ENCODE measurements around the gene ADO. TPM values are rescaled to one million over a fixed set of nuclear protein-coding genes. Genes with fewer than 3 reads are reported as not detected.

Gene ADO
- total and polyA plus RNA-seq, 4 donors = 7.5 to 15.3 (median 11.2) TPM

DNA sequence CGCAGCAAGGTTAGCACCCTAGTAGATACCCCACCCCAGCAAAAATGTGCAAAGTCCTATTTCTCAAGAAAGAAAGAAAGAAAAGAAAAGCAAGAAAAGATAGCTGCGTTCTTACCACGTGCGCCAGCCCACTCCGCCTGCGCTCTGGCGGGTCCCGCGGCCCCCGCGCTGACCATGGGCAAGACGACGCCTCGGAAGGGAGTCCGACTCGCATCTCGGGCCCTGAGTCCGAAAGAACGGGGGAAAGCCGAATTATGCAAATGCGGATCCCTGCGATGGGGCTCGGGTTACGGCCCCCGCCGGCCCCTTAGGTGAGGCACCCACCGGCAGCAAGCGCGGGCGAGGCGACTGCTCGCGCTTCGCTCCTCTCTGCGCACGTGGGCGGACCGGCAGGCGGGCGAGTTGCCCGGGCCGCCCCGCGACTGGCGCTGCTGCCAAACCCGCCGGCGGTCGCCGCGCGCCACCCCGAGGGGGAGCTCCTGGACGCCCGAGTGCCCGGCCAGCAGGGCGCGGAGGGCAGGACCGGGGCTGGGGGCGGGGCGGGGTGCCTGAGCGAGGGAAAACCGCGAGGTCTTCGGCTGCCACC is 14.0 kb downstream of the ADO start:
- DNase-seq (peak; percentile 64 to 84), ATAC-seq (ENCODE audit: low FRiP score) (no peak)
- Histone ChIP-seq H3K4me3 (ENCODE audit: low read length in 2 of 2) (peak overlapping the region in 1 of 2 donors; percentile 2), H3K27ac (ENCODE audit: low read depth in 1 of 2, low read length in 2 of 2) (no peak overlapping the region), H3K36me3 (ENCODE audit: control insufficient read depth in 1 of 2, insufficient read depth in 2 of 2, low read length in 1 of 2) (no peaks in the 10 kb centered on the region), H3K4me1 (ENCODE audit: control insufficient read depth in 1 of 2, insufficient read depth in 2 of 2, low read length in 2 of 2) (no peaks in the 10 kb centered on the region), H3K27me3 (ENCODE audit: control insufficient read depth in 1 of 2, insufficient read depth in 2 of 2, low read length in 1 of 2) (no peaks in the 10 kb centered on the region), H3K9me3 (ENCODE audit: control insufficient read depth, low read length) (no peaks in the 10 kb centered on the region)
- intact Hi-C loops (cut with DNase I) = loop anchor here (5.0 to 10.0 kb wide), 6 partner anchors 316 to 906 kb away; partner anchors contain the start of gene NRBF2 (in 1 of the 2)
- 1 to 2% methylated on average over 62 to 65 of the region's 65 CpGs for WGBS, 2 donors

DNA sequence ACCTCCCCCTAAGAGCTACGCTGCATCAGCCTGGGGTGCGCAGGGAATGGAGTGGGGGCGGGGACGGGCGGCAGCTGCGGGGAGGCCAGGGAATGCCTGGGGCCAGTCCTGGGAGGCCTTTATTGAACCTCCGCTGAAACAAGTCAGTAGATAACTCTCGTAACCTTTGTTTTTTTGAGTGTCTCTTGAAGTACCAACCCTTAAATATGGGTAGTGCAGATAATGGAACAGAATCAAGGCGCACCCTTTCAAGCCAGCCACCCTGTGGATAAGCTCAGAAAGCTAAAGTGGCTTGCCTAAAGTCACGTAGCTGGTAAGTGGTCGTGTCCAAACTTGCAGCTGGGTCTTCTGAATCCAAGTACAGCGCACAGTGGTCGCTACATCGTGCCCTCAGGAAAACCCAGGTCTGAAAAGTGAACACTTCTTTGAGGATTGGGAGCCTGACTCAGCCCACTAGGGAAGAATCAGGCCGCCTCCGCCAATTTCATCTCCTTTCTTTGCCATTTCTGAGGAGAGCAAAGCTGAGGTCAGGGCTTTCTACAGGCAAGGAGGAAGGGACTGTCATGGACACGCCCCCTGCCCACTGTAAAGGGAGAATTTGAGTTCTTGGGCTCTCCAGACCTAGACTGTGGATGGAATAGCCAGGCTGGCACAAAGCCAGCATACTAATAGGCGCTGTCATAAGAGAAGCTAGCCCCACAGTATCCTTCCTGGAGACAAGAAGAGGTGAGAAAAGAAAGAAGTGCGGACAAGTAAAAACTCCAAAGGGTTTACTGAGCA is 14.8 kb downstream of the ADO start:
- 30 to 38% methylated on average over 19 of the region's 19 CpGs for WGBS, 2 donors
- no peak for DNase-seq
- Histone ChIP-seq H3K4me3 (ENCODE audit: low read length in 2 of 2) (no peak overlapping the region), H3K36me3 (ENCODE audit: control insufficient read depth in 1 of 2, insufficient read depth in 2 of 2, low read length in 1 of 2) (no peaks in the 10 kb centered on the region), H3K27me3 (ENCODE audit: control insufficient read depth in 1 of 2, insufficient read depth in 2 of 2, low read length in 1 of 2) (no peaks in the 10 kb centered on the region), H3K27ac (ENCODE audit: low read depth in 1 of 2, low read length in 2 of 2) (no peak overlapping the region), H3K4me1 (ENCODE audit: control insufficient read depth in 1 of 2, insufficient read depth in 2 of 2, low read length in 2 of 2) (no peaks in the 10 kb centered on the region), H3K9me3 (ENCODE audit: control insufficient read depth, low read length) (no peaks in the 10 kb centered on the region)
- no peak for ATAC-seq (ENCODE audit: low FRiP score)
- intact Hi-C loops (cut with DNase I) = loop anchor here (5.0 to 10.0 kb wide), 6 partner anchors 315 to 905 kb away; partner anchors contain the start of gene NRBF2 (in 1 of the 2)

DNA sequence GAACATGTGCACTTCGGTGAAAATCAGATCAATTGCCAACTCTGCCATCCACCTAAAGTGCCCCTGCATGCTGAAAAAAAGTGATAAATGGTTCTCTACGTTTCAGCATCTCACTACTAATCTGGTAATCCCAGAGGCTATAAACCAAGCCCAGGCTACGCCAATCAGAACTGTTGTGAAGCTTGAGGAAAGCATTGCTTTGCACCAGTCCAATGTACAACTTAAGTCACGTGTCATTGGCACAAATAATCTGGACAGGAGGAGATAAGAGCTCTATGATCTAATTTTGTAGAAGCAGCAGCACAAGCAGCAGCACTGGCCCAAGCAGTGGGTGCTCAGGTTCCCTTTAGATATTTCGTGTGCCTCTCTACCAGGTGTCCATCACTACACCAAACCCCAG is 16.1 kb downstream of the ADO start:
- intact Hi-C loops (cut with DNase I) = no loop called here
- ATAC-seq (ENCODE audit: low FRiP score) = no peak
- DNase-seq = no peak
- Histone ChIP-seq H3K9me3 (ENCODE audit: control insufficient read depth, low read length) (no peaks in the 10 kb centered on the region), H3K27me3 (ENCODE audit: control insufficient read depth in 1 of 2, insufficient read depth in 2 of 2, low read length in 1 of 2) (no peaks in the 10 kb centered on the region), H3K27ac (ENCODE audit: low read depth in 1 of 2, low read length in 2 of 2) (no peak overlapping the region), H3K4me1 (ENCODE audit: control insufficient read depth in 1 of 2, insufficient read depth in 2 of 2, low read length in 2 of 2) (no peaks in the 10 kb centered on the region), H3K36me3 (ENCODE audit: control insufficient read depth in 1 of 2, insufficient read depth in 2 of 2, low read length in 1 of 2) (no peaks in the 10 kb centered on the region), H3K4me3 (ENCODE audit: low read length in 2 of 2) (no peak overlapping the region)
- 67 to 68% methylated on average over 5 of the region's 5 CpGs for WGBS, 2 donors

DNA sequence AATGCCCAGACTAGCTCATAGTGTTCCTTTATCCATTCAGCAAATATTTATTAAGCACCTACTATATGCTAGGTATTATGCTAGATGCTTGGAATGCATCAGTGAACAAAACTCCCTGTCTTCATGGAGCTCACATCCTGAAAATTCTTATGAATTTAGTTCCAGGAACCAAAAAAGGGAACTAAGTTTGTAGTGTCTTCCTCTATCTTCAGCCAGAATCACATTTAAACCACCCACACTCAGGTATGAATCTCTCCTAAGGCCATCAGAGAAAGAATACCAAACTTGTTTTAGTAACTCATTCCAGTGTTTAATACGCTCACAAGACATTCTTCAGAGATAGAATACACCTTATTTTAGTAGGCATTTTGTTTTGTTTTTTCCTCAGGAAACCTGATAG is 21.8 kb downstream of the ADO start:
- H3K36me3 ChIP-seq (ENCODE audit: control insufficient read depth in 1 of 2, insufficient read depth in 2 of 2, low read length in 1 of 2) = no peaks in the 10 kb centered on the region
- no peaks in the 10 kb centered on the region for H3K27me3 ChIP-seq (ENCODE audit: control insufficient read depth in 1 of 2, insufficient read depth in 2 of 2, low read length in 1 of 2)
- H3K27ac ChIP-seq (ENCODE audit: low read depth in 1 of 2, low read length in 2 of 2) = no peak overlapping the region
- intact Hi-C loops (cut with DNase I) = no loop called here
- 83 to 88% methylated on average over 1 of the region's 1 CpG for WGBS, 2 donors
- no peak for ATAC-seq (ENCODE audit: low FRiP score)
- no peaks in the 10 kb centered on the region for H3K9me3 ChIP-seq (ENCODE audit: control insufficient read depth, low read length)
- H3K4me3 ChIP-seq (ENCODE audit: low read length in 2 of 2) = no peak overlapping the region
- no peaks in the 10 kb centered on the region for H3K4me1 ChIP-seq (ENCODE audit: control insufficient read depth in 1 of 2, insufficient read depth in 2 of 2, low read length in 2 of 2)
- DNase-seq = no peak

DNA sequence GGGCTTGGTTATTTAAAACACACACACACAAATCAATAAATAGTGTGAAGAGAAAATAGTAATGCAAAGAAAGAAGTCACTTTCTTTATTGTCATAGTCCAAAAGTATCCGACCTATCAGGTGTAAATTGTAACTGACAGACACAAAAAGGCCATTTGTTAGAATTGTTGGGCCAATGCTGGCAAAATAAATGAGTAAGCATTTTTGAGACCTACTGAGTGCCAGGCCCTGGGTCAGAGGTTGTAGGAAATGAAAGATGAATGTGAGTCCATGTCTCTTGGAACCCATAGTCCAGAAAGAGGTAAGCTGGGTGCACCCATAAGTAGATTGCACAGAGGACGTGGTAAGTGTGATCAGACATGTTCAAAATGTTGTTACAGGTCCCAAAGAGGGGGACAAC is 25.1 kb downstream of the ADO start:
- no peak for ATAC-seq (ENCODE audit: low FRiP score)

GRCh38 chr10:62830679-62831078 is 26.2 kb downstream of the ADO start:
- no peak for ATAC-seq (ENCODE audit: low FRiP score)
- Histone ChIP-seq H3K4me3 (ENCODE audit: low read length in 2 of 2) (no peak overlapping the region), H3K9me3 (ENCODE audit: control insufficient read depth, low read length) (no peaks in the 10 kb centered on the region), H3K27ac (ENCODE audit: low read depth in 1 of 2, low read length in 2 of 2) (no peak overlapping the region), H3K36me3 (ENCODE audit: control insufficient read depth in 1 of 2, insufficient read depth in 2 of 2, low read length in 1 of 2) (no peaks in the 10 kb centered on the region), H3K4me1 (ENCODE audit: control insufficient read depth in 1 of 2, insufficient read depth in 2 of 2, low read length in 2 of 2) (no peaks in the 10 kb centered on the region), H3K27me3 (ENCODE audit: control insufficient read depth in 1 of 2, insufficient read depth in 2 of 2, low read length in 1 of 2) (no peaks in the 10 kb centered on the region)
- DNase-seq = peak in 1 of 2 donors; percentile 59
- WGBS, 2 donors = 66 to 74% methylated on average over 4 of the region's 4 CpGs
- intact Hi-C loops (cut with DNase I) = no loop called here

More for the DNA sequence above, 25.1 kb downstream of the ADO start:
- Histone ChIP-seq H3K27me3 (ENCODE audit: control insufficient read depth in 1 of 2, insufficient read depth in 2 of 2, low read length in 1 of 2) (no peaks in the 10 kb centered on the region), H3K9me3 (ENCODE audit: control insufficient read depth, low read length) (no peaks in the 10 kb centered on the region), H3K27ac (ENCODE audit: low read depth in 1 of 2, low read length in 2 of 2) (no peak overlapping the region), H3K36me3 (ENCODE audit: control insufficient read depth in 1 of 2, insufficient read depth in 2 of 2, low read length in 1 of 2) (no peaks in the 10 kb centered on the region), H3K4me3 (ENCODE audit: low read length in 2 of 2) (no peak overlapping the region), H3K4me1 (ENCODE audit: control insufficient read depth in 1 of 2, insufficient read depth in 2 of 2, low read length in 2 of 2) (no peaks in the 10 kb centered on the region)
- WGBS, 2 donors = 77 to 89% methylated on average over 2 of the region's 2 CpGs
- intact Hi-C loops (cut with DNase I) = no loop called here
- DNase-seq = no peak

GRCh38 chr10:62831346-62831745 is 26.8 kb downstream of the ADO start:
- intact Hi-C loops (cut with DNase I) = no loop called here
- ATAC-seq (ENCODE audit: low FRiP score) = no peak

GRCh38 chr10:62839590-62839989 is 35.1 kb downstream of the ADO start:
- intact Hi-C loops (cut with DNase I) = no loop called here
- WGBS, 2 donors = 76 to 84% methylated on average over 2 of the region's 2 CpGs
- no peaks in the 10 kb centered on the region for H3K9me3 ChIP-seq (ENCODE audit: control insufficient read depth, low read length)
- no peak overlapping the region for H3K27ac ChIP-seq (ENCODE audit: low read depth in 1 of 2, low read length in 2 of 2)
- no peaks in the 10 kb centered on the region for H3K4me1 ChIP-seq (ENCODE audit: control insufficient read depth in 1 of 2, insufficient read depth in 2 of 2, low read length in 2 of 2)
- DNase-seq (no peak), ATAC-seq (ENCODE audit: low FRiP score) (no peak)
- no peak overlapping the region for H3K4me3 ChIP-seq (ENCODE audit: low read length in 2 of 2)
- no peaks in the 10 kb centered on the region for H3K27me3 ChIP-seq (ENCODE audit: control insufficient read depth in 1 of 2, insufficient read depth in 2 of 2, low read length in 1 of 2)
- H3K36me3 ChIP-seq (ENCODE audit: control insufficient read depth in 1 of 2, insufficient read depth in 2 of 2, low read length in 1 of 2) = no peaks in the 10 kb centered on the region

More at GRCh38 chr10:62831346-62831745, 26.8 kb downstream of the ADO start:
- Histone ChIP-seq H3K27ac (ENCODE audit: low read depth in 1 of 2, low read length in 2 of 2) (no peak overlapping the region), H3K4me3 (ENCODE audit: low read length in 2 of 2) (no peak overlapping the region), H3K27me3 (ENCODE audit: control insufficient read depth in 1 of 2, insufficient read depth in 2 of 2, low read length in 1 of 2) (no peaks in the 10 kb centered on the region), H3K4me1 (ENCODE audit: control insufficient read depth in 1 of 2, insufficient read depth in 2 of 2, low read length in 2 of 2) (no peaks in the 10 kb centered on the region), H3K9me3 (ENCODE audit: control insufficient read depth, low read length) (no peaks in the 10 kb centered on the region), H3K36me3 (ENCODE audit: control insufficient read depth in 1 of 2, insufficient read depth in 2 of 2, low read length in 1 of 2) (no peaks in the 10 kb centered on the region)
- DNase-seq = no peak
- 24 to 25% methylated on average over 2 of the region's 2 CpGs for WGBS, 2 donors

DNA sequence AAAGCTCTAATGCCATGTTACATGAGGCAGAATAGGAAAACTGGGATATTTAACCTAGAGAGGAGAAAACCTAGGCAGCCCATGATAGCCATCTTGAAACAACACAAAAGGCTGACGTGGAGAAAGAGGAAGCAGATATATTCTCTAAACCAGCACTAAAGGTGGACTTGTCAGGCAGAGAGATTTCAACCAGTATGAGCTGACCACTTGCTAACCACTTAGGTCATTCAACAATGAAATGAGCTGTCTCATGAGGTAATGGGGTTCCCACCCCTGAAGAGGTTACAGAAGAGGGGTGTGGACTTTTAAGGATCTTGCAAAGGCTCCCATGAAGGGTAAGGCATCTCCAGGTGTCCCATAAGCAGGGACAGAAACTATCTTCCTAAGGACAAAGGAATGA is 38.5 kb downstream of the ADO start:
- intact Hi-C loops (cut with DNase I) = no loop called here
- H3K27ac ChIP-seq (ENCODE audit: low read depth in 1 of 2, low read length in 2 of 2) = no peak overlapping the region
- DNase-seq (no peak), ATAC-seq (ENCODE audit: low FRiP score) (no peak)
- H3K36me3 ChIP-seq (ENCODE audit: control insufficient read depth in 1 of 2, insufficient read depth in 2 of 2, low read length in 1 of 2) = no peaks in the 10 kb centered on the region
- H3K9me3 ChIP-seq (ENCODE audit: control insufficient read depth, low read length) = peaks cover 5% of the 10 kb centered on the region
- WGBS, 2 donors = 16 to 40% methylated on average over 1 of the region's 1 CpG
- no peak overlapping the region for H3K4me3 ChIP-seq (ENCODE audit: low read length in 2 of 2)
- H3K4me1 ChIP-seq (ENCODE audit: control insufficient read depth in 1 of 2, insufficient read depth in 2 of 2, low read length in 2 of 2) = no peaks in the 10 kb centered on the region
- H3K27me3 ChIP-seq (ENCODE audit: control insufficient read depth in 1 of 2, insufficient read depth in 2 of 2, low read length in 1 of 2) = no peaks in the 10 kb centered on the region

All from aorta (tissue), 5 donors.